Ovary (tissue), 9 donors: ENCODE data around the gene ACVRL1. TPM values are rescaled to one million over a fixed set of nuclear protein-coding genes. Genes with fewer than 3 reads are reported as not detected.

Experiments
- DNase-seq, 5 donors: peaks; one replicate each; pipeline ENCODE4 v3.0.0-alpha.2; 2019 to 2020
- H3K27ac ChIP-seq, 2 donors: fragments of 200-600 bp; one replicate each; pipeline versions ENCODE4 v1.5.1 to v1.8.0; 2019 to 2022
- H3K27me3 ChIP-seq: fragments of 200-600 bp; one replicate; pipeline ENCODE4 v1.8.0; 2022
- H3K36me3 ChIP-seq: fragments of 200-600 bp; sonication (generic); one replicate; pipeline ENCODE4 v1.5.1; 2019
- H3K4me1 ChIP-seq: one replicate; pipeline ENCODE4 v1.8.1; 2013; ENCODE audit warnings: mild to moderate bottlenecking, moderate library complexity; ENCODE audit not compliant: insufficient read depth
- H3K4me3 ChIP-seq: fragments of 200-600 bp; sonication (generic); one replicate; pipeline ENCODE4 v1.5.1; 2017
- H3K9me3 ChIP-seq, 2 donors: fragments of 200-600 bp in 1 of 2; sonication (generic) in 1 of 2; one replicate each; pipeline versions ENCODE4 v1.5.1 to v1.8.1; 2013 to 2019; ENCODE audit warnings: mild to moderate bottlenecking in 1 of 2, moderate library complexity in 1 of 2
- CTCF ChIP-seq, 3 donors: fragments of 450-650 bp in 2 of 3; fragments of 200-600 bp in 1 of 3; IDR thresholded peaks; one replicate each; pipeline versions ENCODE4 v1.5.1 to v1.8.0; 2016 to 2022; ENCODE audit warnings: antibody characterized with exemption in 3 of 3, mild to moderate bottlenecking in 1 of 3
- EP300 ChIP-seq: sonication (generic); formaldehyde crosslinking; IDR thresholded peaks from one replicate; pipeline ENCODE4 v1.6.1; 2017; ENCODE audit warnings: antibody characterized with exemption
- POLR2A ChIP-seq: fragments of 450-650 bp; IDR thresholded peaks from one replicate; pipeline ENCODE4 v1.6.1; 2017; ENCODE audit warnings: antibody characterized with exemption, mild to moderate bottlenecking, moderate library complexity
- WGBS, 3 donors: extraction: QIAGEN DNeasy Blood & Tissue Kit in 1 of 3; methylation state at CpG; one replicate each; pipeline versions ENCODE4 v1.1.5 to v1.1.7; 2013 to 2017; 5-methylcytosine and 5-hydroxymethylcytosine counted together
- intact Hi-C, 4 donors: fragments of 100-400 bp; cut with DNase I; formaldehyde crosslinking; loops; one replicate each; pipeline versions ENCODE4 v1.11.0 to v1.15.1; 2022 to 2023
- polyA plus RNA-seq, 2 donors: library from polyadenylated mRNA; stranded (reverse); fragments of 200-250 nt in 1 of 2; fragments of 350-450 nt in 1 of 2; fragmentation: Illumina TruSeq in 1 of 2; extraction: RNeasy Lipid Tissue Mini Kit (QIAGEN cat#74804) in 1 of 2; gene quantifications; one replicate each; pipeline ENCODE4 v1.2.3, GENCODE V29; 2013 to 2014
- total RNA-seq, 7 donors: library from RNA; depleted of rRNA in 2 of 7; stranded (reverse); fragments of >200 nt in 2 of 7; fragmentation: NEBNext Ultra II Directional in 3 of 7; extraction: Animal tissue kit (Norgen Biotek cat#: 25700) in 3 of 7; gene quantifications; one replicate each; pipeline versions ENCODE4 v1.1.0 to v1.2.4, GENCODE V29; 2016 to 2023
- donor health status: DM: no; HTN: no; CAD: no; lungs with moderate emphysema.
- donor health status: DM: no; HTN: no; CAD: no.
- donor health status: Bipolar disorder and iron deficiency.
- donor health status: DM: yes; HTN: yes; CAD: no.
- donor health status: DM: no; HTN: no; CAD: no.
- donor health status: DM: yes; HTN: yes; CAD: no.

The ACVRL1 gene
- total and polyA plus RNA-seq, 9 donors = 5.7 to 17.6 (median 11.2) TPM

- H3K4me3 ChIP-seq = no peak overlapping the region
- no peaks in the 10 kb centered on the region for H3K36me3 ChIP-seq
- TF ChIP-seq EP300 = no peak
- no peak for TF ChIP-seq CTCF (IDR thresholded peaks at IDR 0.05)
- TF ChIP-seq POLR2A = no peak
- H3K27me3 ChIP-seq = no peaks in the 10 kb centered on the region
- 87 to 90% (median 89%) methylated on average over 8 of the region's 8 CpGs for WGBS, 3 donors
- H3K4me1 ChIP-seq = no peaks in the 10 kb centered on the region
- no peak overlapping the region for H3K27ac ChIP-seq
- no peak for DNase-seq
- H3K9me3 ChIP-seq = no peaks in the 10 kb centered on the region
- intact Hi-C loops = no loop called here
These were observed 40.1 kb downstream of the ACVRL1 start for GRCh38 chr12:51947246-51947996.

- Histone ChIP-seq H3K27ac (no peak overlapping the region), H3K4me3 (no peak overlapping the region), H3K4me1 (no peaks in the 10 kb centered on the region), H3K27me3 (no peaks in the 10 kb centered on the region), H3K36me3 (no peaks in the 10 kb centered on the region), H3K9me3 (no peaks in the 10 kb centered on the region)
- 85 to 89% (median 89%) methylated on average over 6 of the region's 6 CpGs for WGBS, 3 donors
- intact Hi-C loops = no loop called here
- TF ChIP-seq POLR2A (no peak), EP300 (no peak), CTCF (IDR thresholded peaks at IDR 0.05) (no peak)
- DNase-seq = no peak
These were observed 40.8 kb downstream of the ACVRL1 start for GRCh38 chr12:51948066-51948465.

GRCh38 chr12:51949342-51950030, 42.2 kb downstream of the ACVRL1 start:
- Histone ChIP-seq H3K36me3 (no peaks in the 10 kb centered on the region), H3K4me1 (peaks cover 5% of the 10 kb centered on the region), H3K27me3 (no peaks in the 10 kb centered on the region), H3K9me3 (no peaks in the 10 kb centered on the region), H3K4me3 (no peak overlapping the region), H3K27ac (no peak overlapping the region)
- no peak for DNase-seq
- WGBS, 3 donors = 70 to 81% (median 73%) methylated on average over 6 of the region's 6 CpGs
- TF ChIP-seq POLR2A (no peak), EP300 (no peak), CTCF (IDR thresholded peaks at IDR 0.05) (no peak)
- intact Hi-C loops = no loop called here

- peaks cover 7% of the 10 kb centered on the region for H3K4me1 ChIP-seq
- WGBS, 3 donors = 1 to 3% (median 2%) methylated on average over 5 of the region's 5 CpGs
- H3K4me3 ChIP-seq = peak overlapping the region; percentile 51
- H3K27me3 ChIP-seq = no peaks in the 10 kb centered on the region
- H3K9me3 ChIP-seq = no peaks in the 10 kb centered on the region
- H3K36me3 ChIP-seq = no peaks in the 10 kb centered on the region
- intact Hi-C loops = no loop called here
- TF ChIP-seq POLR2A (no peak), CTCF (IDR thresholded peaks at IDR 0.05) (no peak), EP300 (no peak)
- no peak overlapping the region for H3K27ac ChIP-seq
- DNase-seq = no peak
These were observed 43.4 kb downstream of the ACVRL1 start for GRCh38 chr12:51950682-51951198.
